Thymus (tissue), 11 donors: ENCODE results near the gene MRTFA. TPM values are rescaled to one million over a fixed set of nuclear protein-coding genes. Genes with fewer than 3 reads are reported as not detected.

ENCODE experiments used
- DNase-seq, 9 donors: peaks; one replicate each; pipeline ENCODE4 v3.0.0-alpha.2; 2013; ENCODE audit warnings: low spot score in 9 of 9, low read depth in 6 of 9, missing footprints in 1 of 9
- H3K27ac ChIP-seq, 2 donors: one replicate each; pipeline ENCODE4 v1.5.1; 2013; ENCODE audit warnings: control low read depth in 1 of 2, low read depth in 1 of 2, low read length in 1 of 2, mild to moderate bottlenecking in 1 of 2, moderate library complexity in 1 of 2
- H3K27me3 ChIP-seq, 2 donors: one replicate each; pipeline ENCODE4 v1.5.1; 2013; ENCODE audit warnings: low read length in 1 of 2; ENCODE audit not compliant: control insufficient read depth in 2 of 2, insufficient read depth in 1 of 2
- H3K36me3 ChIP-seq, 2 donors: one replicate each; pipeline ENCODE4 v1.5.1; 2013; ENCODE audit warnings: low read length in 1 of 2, mild to moderate bottlenecking in 1 of 2, moderate library complexity in 1 of 2; ENCODE audit not compliant: control insufficient read depth in 2 of 2, insufficient read depth in 2 of 2
- H3K4me1 ChIP-seq, 2 donors: one replicate each; pipeline ENCODE4 v1.5.1; 2013; ENCODE audit warnings: low read length in 2 of 2; ENCODE audit not compliant: control insufficient read depth in 2 of 2, insufficient read depth in 2 of 2
- H3K4me3 ChIP-seq, 2 donors: one replicate each; pipeline ENCODE4 v1.5.1; 2013; ENCODE audit warnings: low read length in 2 of 2, control low read depth in 1 of 2, mild to moderate bottlenecking in 1 of 2
- H3K9me3 ChIP-seq, 2 donors: one replicate each; pipeline ENCODE4 v1.5.1; 2013; ENCODE audit warnings: low read length in 1 of 2, mild to moderate bottlenecking in 1 of 2; ENCODE audit not compliant: control insufficient read depth in 2 of 2, insufficient read depth in 1 of 2
- WGBS: extraction: QIAGEN DNeasy Blood & Tissue Kit; methylation state at CpG from one replicate; pipeline ENCODE4 v1.1.7; 2013; 5-methylcytosine and 5-hydroxymethylcytosine counted together
- polyA plus RNA-seq: library from polyadenylated mRNA; stranded (reverse); fragments of 200-250 nt; gene quantifications from one replicate; pipeline ENCODE4 v1.2.3, GENCODE V29; 2013
- total RNA-seq: library from RNA; stranded (reverse); fragments of 120-200 nt; gene quantifications from one replicate; pipeline ENCODE4 v1.2.4, GENCODE V29; 2013
- donor health status: healthy.

Gene MRTFA
- total and polyA plus RNA-seq, 2 donors: 16.8 to 37.0 TPM

DNA sequence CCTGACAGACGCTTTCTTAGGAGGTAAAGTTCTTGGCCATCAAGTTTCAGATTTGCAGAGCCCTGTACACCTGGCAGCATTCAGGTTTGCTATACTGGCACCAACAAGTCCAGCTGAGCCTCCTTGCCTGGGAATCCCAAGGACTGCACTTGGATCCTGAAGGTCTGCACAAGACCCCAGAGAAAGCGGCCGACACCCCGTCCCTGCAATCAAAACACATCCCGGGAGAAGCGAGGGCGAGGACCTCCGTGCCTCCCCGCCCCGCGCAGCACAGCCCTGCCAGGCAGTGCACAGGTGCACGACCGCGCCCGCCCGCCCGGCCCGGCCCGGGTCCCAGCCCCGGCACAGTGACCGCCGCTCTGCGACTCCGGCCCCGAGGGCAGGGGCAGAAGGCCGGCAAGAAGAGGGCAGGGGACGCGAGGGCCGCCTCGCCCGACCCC, 559 bp downstream of the MRTFA start:
- peaks cover 0 to 3% of the 10 kb centered on the region in 2 donors for H3K36me3 ChIP-seq
- H3K4me3 ChIP-seq: peak overlapping the region; percentile 66 to 87
- H3K9me3 ChIP-seq: no peaks in the 10 kb centered on the region
- WGBS: 3% methylated on average over 31 of the region's 31 CpGs
- H3K4me1 ChIP-seq: peaks cover 11 to 22% of the 10 kb centered on the region in 2 donors
- no peaks in the 10 kb centered on the region for H3K27me3 ChIP-seq
- DNase-seq: peak in 2 of 9 donors; percentile 18 to 26
- H3K27ac ChIP-seq: no peak overlapping the region

GRCh38 chr22:40635043-40635939, 1.2 kb downstream of the MRTFA start:
- H3K27ac ChIP-seq: no peak overlapping the region
- no peak for DNase-seq
- no peaks in the 10 kb centered on the region for H3K27me3 ChIP-seq
- H3K4me1 ChIP-seq: peaks cover 11 to 22% of the 10 kb centered on the region in 2 donors
- peaks cover 0 to 3% of the 10 kb centered on the region in 2 donors for H3K36me3 ChIP-seq
- 78% methylated on average over 21 of the region's 21 CpGs for WGBS
- H3K9me3 ChIP-seq: no peaks in the 10 kb centered on the region
- H3K4me3 ChIP-seq: peak overlapping the region; percentile 66 to 87

DNA sequence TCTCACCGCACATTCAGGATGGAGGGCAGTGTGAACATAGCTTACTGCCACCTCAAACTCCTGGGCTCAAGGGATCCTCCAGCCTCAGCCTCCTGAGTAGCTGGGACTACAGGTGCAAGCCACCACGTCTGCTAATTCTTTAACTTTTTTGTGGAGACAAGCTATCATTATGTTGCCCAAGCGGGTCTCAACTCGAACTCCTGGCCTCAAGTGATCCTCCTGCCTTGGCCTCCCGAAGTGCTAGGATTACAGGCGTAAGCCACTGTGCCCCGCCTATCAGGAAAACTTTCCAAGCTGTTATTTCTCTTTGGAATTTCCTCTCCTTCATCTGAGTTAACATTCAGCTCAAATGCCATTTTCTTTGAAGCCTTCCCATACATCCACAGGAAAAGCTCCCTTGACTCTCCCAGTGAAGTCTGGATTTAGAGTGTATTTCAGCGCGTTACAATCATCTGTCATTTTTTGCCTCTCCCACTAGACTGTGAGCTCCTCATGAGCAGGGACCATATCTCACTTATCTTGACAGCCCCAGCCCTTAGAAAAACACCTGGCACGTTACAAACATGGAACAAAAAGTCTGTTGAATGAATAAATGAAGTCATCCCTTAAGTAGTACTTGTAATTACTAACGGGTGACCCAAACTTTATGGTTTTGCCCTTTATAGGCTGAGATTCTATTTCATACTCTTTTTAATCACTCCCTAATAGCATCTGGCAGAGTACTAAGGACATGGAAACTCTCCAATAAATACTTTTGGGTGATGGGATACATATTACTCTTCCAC, 2.2 kb downstream of the MRTFA start:
- H3K36me3 ChIP-seq: peaks cover 0 to 3% of the 10 kb centered on the region in 2 donors
- no peak overlapping the region for H3K27ac ChIP-seq
- peaks cover 11 to 22% of the 10 kb centered on the region in 2 donors for H3K4me1 ChIP-seq
- 95% methylated on average over 11 of the region's 11 CpGs for WGBS
- DNase-seq: no peak
- no peak overlapping the region for H3K4me3 ChIP-seq
- no peaks in the 10 kb centered on the region for H3K27me3 ChIP-seq
- no peaks in the 10 kb centered on the region for H3K9me3 ChIP-seq

GRCh38 chr22:40633036-40633435, 3.5 kb downstream of the MRTFA start:
- 99% methylated on average over 3 of the region's 3 CpGs for WGBS

GRCh38 chr22:40631925-40632324, 4.6 kb downstream of the MRTFA start:
- Histone ChIP-seq H3K9me3 (no peaks in the 10 kb centered on the region), H3K4me1 (peaks cover 9 to 17% of the 10 kb centered on the region in 2 donors)
- 98% methylated on average over 2 of the region's 2 CpGs for WGBS

More at GRCh38 chr22:40633036-40633435, 3.5 kb downstream of the MRTFA start:
- no peak for DNase-seq
- Histone ChIP-seq H3K27me3 (no peaks in the 10 kb centered on the region), H3K9me3 (no peaks in the 10 kb centered on the region), H3K4me1 (peaks cover 11 to 22% of the 10 kb centered on the region in 2 donors), H3K4me3 (no peak overlapping the region), H3K27ac (no peak overlapping the region), H3K36me3 (peaks cover 0 to 3% of the 10 kb centered on the region in 2 donors)

DNA sequence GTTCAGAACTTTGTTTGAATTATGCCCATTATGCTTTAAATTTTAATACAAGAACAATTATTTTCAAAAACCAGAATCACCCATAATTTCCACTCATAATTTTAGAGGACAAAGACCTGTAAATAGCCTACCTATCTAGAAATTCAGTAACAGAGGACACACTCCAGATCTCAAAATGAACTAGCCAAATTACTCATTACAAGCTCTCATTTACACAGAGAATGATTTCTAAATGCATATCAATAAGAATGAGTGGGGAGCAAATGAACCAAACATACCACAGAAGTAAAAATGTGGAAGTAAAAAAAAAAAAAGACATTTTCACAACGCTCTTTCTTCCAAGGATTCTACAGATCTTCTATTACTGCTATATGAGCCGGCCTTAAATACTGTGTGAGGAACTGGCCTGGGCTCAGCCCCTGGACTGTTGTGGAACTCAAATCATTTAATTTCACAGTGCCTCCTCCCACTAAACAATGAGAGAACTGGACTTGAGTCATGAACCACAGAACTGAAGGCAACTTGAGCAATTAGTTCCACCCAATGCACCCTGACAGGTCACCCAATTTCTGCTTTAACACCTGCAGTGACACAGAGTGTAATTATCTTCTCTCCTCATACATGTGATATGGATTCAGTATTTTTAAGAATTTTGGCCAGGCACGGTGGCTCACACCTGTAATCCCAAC, 8.0 kb downstream of the MRTFA start:
- Histone ChIP-seq H3K4me1 (peaks cover 2 to 3% of the 10 kb centered on the region in 2 donors), H3K27me3 (no peaks in the 10 kb centered on the region), H3K27ac (no peak overlapping the region), H3K4me3 (no peak overlapping the region), H3K36me3 (peaks cover 0 to 3% of the 10 kb centered on the region in 2 donors), H3K9me3 (no peaks in the 10 kb centered on the region)
- WGBS: 91% methylated on average over 3 of the region's 3 CpGs
- no peak for DNase-seq

More at GRCh38 chr22:40631925-40632324, 4.6 kb downstream of the MRTFA start:
- Histone ChIP-seq H3K27me3 (no peaks in the 10 kb centered on the region), H3K27ac (no peak overlapping the region), H3K4me3 (no peak overlapping the region), H3K36me3 (peaks cover 0 to 3% of the 10 kb centered on the region in 2 donors)
- DNase-seq: no peak

DNA sequence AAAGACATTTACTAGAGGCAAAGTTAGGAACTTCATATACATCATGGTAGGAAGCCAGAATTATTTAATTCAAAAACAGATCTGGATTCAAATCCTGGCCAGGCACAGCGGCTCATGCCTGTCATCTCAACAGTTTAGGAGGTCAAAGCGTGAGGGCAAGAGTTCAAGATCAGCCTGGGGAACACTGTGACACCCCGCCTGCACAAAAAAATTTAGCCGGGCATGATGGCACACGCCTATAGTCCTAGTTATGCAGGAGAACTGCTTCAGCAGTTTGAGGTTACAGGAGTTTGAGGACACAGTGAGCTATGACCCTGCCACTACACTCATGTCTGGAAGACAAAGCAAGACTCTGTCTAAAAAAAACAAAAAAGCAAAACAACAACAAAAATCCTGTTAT, 8.9 kb downstream of the MRTFA start:
- no peaks in the 10 kb centered on the region for H3K27me3 ChIP-seq
- DNase-seq: no peak
- H3K9me3 ChIP-seq: peaks cover 0 to under 1% of the 10 kb centered on the region in 2 donors
- no peak overlapping the region for H3K27ac ChIP-seq
- H3K36me3 ChIP-seq: peaks cover 0 to 3% of the 10 kb centered on the region in 2 donors
- H3K4me1 ChIP-seq: peaks cover 2 to 3% of the 10 kb centered on the region in 2 donors
- 97% methylated on average over 5 of the region's 5 CpGs for WGBS
- H3K4me3 ChIP-seq: no peak overlapping the region

- 98% methylated on average over 2 of the region's 2 CpGs for WGBS
- Histone ChIP-seq H3K4me1 (peaks cover 2 to 3% of the 10 kb centered on the region in 2 donors), H3K4me3 (no peak overlapping the region), H3K9me3 (peaks cover 0 to 7% of the 10 kb centered on the region in 2 donors), H3K36me3 (peaks cover 0 to 1% of the 10 kb centered on the region in 2 donors), H3K27me3 (no peaks in the 10 kb centered on the region), H3K27ac (no peak overlapping the region)
- DNase-seq: no peak
Observed at GRCh38 chr22:40626851-40627250, 9.7 kb downstream of the MRTFA start.
